Parathyroid adenoma (tissue), 2 donors: ENCODE measurements around the gene RCAN3.

Experiments
- H2AFZ ChIP-seq: fragments of 300-600 bp; sonication (generic); one replicate; pipeline ENCODE4 v1.7.0; 2017; ENCODE audit warnings: antibody characterized with exemption, mild to moderate bottlenecking
- H3K27ac ChIP-seq: fragments of 300-600 bp; sonication (generic); one replicate; pipeline ENCODE4 v1.7.0; 2017
- H3K27me3 ChIP-seq: fragments of 300-600 bp; sonication (generic); one replicate; pipeline ENCODE4 v1.7.0; 2017; ENCODE audit warnings: low read length; ENCODE audit not compliant: control insufficient read depth, insufficient read depth
- H3K36me3 ChIP-seq: fragments of 300-600 bp; sonication (generic); one replicate; pipeline ENCODE4 v1.7.0; 2017; ENCODE audit warnings: low read length; ENCODE audit not compliant: control insufficient read depth, insufficient read depth
- H3K4me1 ChIP-seq: fragments of 300-600 bp; sonication (generic); one replicate; pipeline ENCODE4 v1.7.0; 2017; ENCODE audit warnings: control low read depth
- H3K4me2 ChIP-seq: fragments of 300-600 bp; sonication (generic); one replicate; pipeline ENCODE4 v1.7.0; 2017; ENCODE audit warnings: low read length
- H3K4me3 ChIP-seq: fragments of 300-600 bp; sonication (generic); one replicate; pipeline ENCODE4 v1.7.0; 2017; ENCODE audit warnings: low read depth, low read length
- H3K79me2 ChIP-seq: fragments of 300-600 bp; sonication (generic); one replicate; pipeline ENCODE4 v1.7.0; 2017; ENCODE audit warnings: control low read depth
- H3K9ac ChIP-seq: fragments of 300-600 bp; sonication (generic); one replicate; pipeline ENCODE4 v1.7.0; 2017; ENCODE audit warnings: mild to moderate bottlenecking
- H3K9me3 ChIP-seq: fragments of 300-600 bp; sonication (generic); one replicate; pipeline ENCODE4 v1.7.0; 2017; ENCODE audit warnings: low read length; ENCODE audit not compliant: control insufficient read depth
- CTCF ChIP-seq: fragments of 300-600 bp; sonication (generic); IDR thresholded peaks from one replicate; pipeline ENCODE4 v1.7.0; 2017; ENCODE audit warnings: antibody characterized with exemption, mild to moderate bottlenecking
- donor health status: primary hyperparathyroidism.

Gene RCAN3

GRCh38 chr1:24558902-24559791 lies 56.5 kb downstream of the RCAN3 start:
- Histone ChIP-seq H3K9me3 (no peaks in the 10 kb centered on the region), H3K27ac (no peak overlapping the region), H3K27me3 (no peaks in the 10 kb centered on the region), H3K79me2 (no peaks in the 10 kb centered on the region), H3K4me2 (no peak overlapping the region), H3K36me3 (no peaks in the 10 kb centered on the region), H3K4me3 (no peak overlapping the region), H2AFZ (no peak overlapping the region), H3K4me1 (no peaks in the 10 kb centered on the region), H3K9ac (no peak overlapping the region)
- no peak for TF ChIP-seq CTCF

DNA sequence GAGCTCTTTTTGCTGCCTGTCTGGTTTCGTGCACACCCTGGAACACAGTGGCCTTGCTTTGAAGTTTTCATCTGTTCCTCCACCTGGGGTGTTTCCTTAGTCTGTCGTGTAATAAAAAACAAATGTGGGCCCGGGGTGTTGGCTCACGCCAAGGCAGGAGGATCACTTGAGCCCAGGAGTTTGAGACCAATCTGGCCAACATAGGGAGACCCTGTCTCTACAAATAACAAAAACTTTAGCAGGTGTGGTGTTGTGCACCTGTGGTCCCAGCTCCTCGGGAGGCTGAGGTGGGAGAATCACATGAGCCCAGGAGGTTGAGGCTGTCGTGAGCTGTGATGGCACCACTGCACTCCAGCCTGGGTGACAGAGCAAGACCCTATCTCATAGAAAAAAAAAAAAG lies 57.7 kb downstream of the RCAN3 start:
- H3K79me2 ChIP-seq: no peaks in the 10 kb centered on the region
- H2AFZ ChIP-seq: no peak overlapping the region
- H3K27ac ChIP-seq: no peak overlapping the region
- no peak overlapping the region for H3K4me2 ChIP-seq
- no peaks in the 10 kb centered on the region for H3K4me1 ChIP-seq
- H3K27me3 ChIP-seq: no peaks in the 10 kb centered on the region
- no peak overlapping the region for H3K4me3 ChIP-seq
- no peaks in the 10 kb centered on the region for H3K9me3 ChIP-seq
- no peak overlapping the region for H3K9ac ChIP-seq
- no peaks in the 10 kb centered on the region for H3K36me3 ChIP-seq
- no peak for TF ChIP-seq CTCF

- H3K9me3 ChIP-seq: no peaks in the 10 kb centered on the region
- no peak overlapping the region for H2AFZ ChIP-seq
- no peak overlapping the region for H3K9ac ChIP-seq
- no peaks in the 10 kb centered on the region for H3K36me3 ChIP-seq
- no peaks in the 10 kb centered on the region for H3K27me3 ChIP-seq
- H3K4me3 ChIP-seq: no peak overlapping the region
- no peak overlapping the region for H3K27ac ChIP-seq
- TF ChIP-seq CTCF: no peak
- H3K4me1 ChIP-seq: no peaks in the 10 kb centered on the region
- H3K79me2 ChIP-seq: no peaks in the 10 kb centered on the region
- H3K4me2 ChIP-seq: no peak overlapping the region
Measured at GRCh38 chr1:24562625-24563024, 60.0 kb downstream of the RCAN3 start.

DNA sequence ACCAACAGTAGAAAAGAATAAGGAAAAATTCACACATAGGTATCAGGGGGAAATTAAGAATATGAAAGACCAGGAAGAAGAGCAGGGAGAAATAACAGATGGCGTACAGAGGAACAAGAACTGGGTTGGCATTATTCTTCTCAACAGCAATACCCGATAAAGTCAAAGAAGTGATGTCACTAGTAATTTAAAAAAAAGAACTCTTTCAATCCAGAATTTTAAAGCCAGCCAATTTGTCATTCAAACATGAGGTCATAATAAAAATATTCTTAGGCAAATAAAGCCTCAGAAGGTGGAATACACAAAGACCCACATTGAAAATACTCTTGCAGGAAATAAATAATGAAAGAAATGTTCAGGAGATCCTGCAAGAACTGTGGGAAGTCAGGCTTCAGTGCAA lies 62.1 kb downstream of the RCAN3 start:
- no peaks in the 10 kb centered on the region for H3K4me1 ChIP-seq
- H3K79me2 ChIP-seq: no peaks in the 10 kb centered on the region
- H3K4me2 ChIP-seq: no peak overlapping the region
- no peaks in the 10 kb centered on the region for H3K27me3 ChIP-seq
- TF ChIP-seq CTCF: no peak
- H3K27ac ChIP-seq: no peak overlapping the region
- no peak overlapping the region for H3K9ac ChIP-seq
- no peak overlapping the region for H2AFZ ChIP-seq
- H3K4me3 ChIP-seq: no peak overlapping the region
- no peaks in the 10 kb centered on the region for H3K9me3 ChIP-seq
- H3K36me3 ChIP-seq: no peaks in the 10 kb centered on the region
